Hematopoietic multipotent progenitor cell treated with erythropoietin and hydrocortisone succinate and interleukin-3 and kit ligand, for 17 days (in vitro differentiated cells): Measurements from ENCODE around the gene MCRIP2.

ENCODE experiments used
- DNase-seq: peaks from one replicate; pipeline ENCODE4 v3.0.0-alpha.2; 2015; ENCODE audit warnings: low spot score

The MCRIP2 gene

GRCh38 chr16:670485-671352 is 29.1 kb downstream of the MCRIP2 start:
- no peak for DNase-seq

DNA sequence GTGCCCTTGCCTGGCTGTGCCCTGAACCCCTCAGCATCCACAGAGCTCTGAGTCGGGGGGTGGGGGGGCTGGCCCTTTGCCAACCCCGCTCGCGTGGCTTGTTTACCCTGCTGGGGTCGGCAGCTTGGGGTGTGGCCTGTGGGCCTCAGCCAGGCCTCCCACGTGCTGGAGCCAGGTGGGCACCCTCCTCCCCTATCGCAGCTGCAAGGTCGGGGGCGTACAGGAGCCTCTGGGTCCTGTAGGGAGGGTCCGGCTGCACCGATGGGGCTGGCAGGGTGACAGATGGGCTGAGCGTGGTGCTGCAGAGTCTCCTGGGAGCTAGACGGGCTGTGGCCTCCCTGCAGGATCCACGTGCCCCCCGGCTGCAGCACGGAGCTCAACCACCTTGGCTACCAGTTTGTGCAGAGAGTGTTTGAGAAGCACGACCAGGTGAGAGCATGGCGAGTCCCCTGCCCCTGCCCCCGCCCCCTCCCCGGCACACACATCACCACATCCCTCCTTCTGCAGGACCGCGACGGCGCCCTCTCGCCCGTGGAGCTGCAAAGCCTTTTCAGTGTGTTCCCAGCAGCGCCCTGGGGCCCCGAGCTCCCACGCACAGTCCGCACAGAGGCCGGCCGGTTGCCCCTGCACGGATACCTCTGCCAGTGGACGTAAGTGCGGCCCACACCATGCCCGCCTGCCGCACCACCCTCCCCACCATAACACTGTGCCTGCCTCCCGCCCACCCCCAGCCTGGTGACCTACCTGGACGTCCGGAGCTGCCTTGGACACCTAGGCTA is 29.9 kb downstream of the MCRIP2 start:
- DNase-seq: no peak

- DNase-seq: no peak
These were observed 30.7 kb downstream of the MCRIP2 start for GRCh38 chr16:672371-672770.

DNA sequence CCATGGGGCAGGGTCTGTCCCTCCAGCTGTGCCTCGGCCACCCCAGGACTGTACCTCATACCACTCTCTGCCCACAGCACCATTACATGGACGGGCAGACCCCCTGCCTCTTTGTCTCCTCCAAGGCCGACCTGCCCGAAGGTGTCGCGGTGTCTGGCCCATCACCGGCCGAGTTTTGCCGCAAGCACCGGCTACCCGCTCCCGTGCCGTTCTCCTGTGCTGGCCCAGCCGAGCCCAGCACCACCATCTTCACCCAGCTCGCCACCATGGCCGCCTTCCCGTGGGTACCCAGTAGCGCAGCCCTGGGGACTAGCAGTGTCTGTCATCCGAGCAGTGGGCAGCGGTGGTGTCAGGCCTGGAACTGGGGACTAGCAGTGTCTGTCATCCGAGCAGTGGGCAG is 31.2 kb downstream of the MCRIP2 start:
- no peak for DNase-seq

DNA sequence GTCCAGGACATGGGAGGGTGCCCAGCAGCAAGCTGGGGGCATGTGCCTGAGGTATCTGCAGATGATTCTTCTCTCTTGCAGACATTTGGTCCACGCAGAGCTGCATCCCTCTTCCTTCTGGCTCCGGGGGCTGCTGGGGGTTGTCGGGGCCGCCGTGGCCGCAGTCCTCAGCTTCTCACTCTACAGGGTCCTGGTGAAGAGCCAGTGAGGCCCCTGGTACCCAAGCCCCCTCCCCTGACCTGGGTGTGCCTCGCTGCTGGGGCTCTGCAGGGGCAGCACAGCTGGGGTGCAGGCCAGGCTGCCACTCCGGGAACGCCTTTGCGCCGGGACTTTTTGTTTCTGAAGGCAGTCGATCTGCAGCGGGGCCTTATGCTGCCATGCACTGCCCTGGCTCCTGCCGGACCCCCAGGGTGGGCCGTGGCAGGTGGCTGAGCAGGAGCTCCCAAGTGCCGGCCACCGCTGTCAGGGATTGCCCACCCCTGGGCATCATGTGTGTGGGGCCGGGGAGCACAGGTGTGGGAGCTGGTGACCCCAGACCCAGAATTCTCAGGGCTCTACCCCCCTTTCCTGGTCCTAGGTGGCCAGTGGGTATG is 31.9 kb downstream of the MCRIP2 start:
- no peak for DNase-seq

DNA sequence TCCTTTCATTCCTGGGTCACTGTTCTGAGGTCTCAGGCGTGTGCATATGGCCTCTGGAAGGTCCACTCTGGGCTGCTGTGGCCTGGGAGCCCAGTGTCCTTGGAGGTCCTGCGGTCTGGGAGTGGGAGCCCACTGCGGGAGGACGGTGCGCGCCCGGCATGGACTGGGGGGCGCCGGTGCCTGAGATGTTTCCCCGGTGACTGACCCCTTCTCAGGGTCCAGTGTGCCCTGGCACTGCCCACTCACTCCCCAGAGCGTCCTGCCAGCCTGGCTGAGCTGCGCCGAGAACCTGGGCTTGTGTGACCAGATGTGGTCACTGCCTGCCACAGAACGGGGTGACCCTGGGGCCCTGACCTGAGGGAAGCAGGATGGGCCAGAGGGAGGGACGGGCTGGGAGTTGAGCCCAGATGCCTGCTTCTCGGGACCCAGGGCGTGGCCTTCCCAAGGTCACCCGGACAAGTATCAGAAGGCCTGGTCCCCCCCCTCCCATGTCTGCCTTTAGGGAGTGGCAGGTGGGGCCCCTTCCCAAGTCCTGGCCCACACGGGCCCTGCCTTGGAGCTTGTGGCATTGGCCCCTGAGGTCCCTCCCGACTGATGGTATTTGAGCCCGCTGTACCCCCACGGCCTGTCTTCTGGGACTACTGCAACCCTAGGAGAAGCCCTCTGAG is 32.7 kb downstream of the MCRIP2 start:
- DNase-seq: no peak

GRCh38 chr16:674968-675883 is 33.6 kb downstream of the MCRIP2 start, which contains the start of gene RHBDL1:
TSS of gene RHBDL1 (plus strand) at chr16:675671. CDS start at chr16:675791, 120 bp downstream.
- DNase-seq: no peak

DNA sequence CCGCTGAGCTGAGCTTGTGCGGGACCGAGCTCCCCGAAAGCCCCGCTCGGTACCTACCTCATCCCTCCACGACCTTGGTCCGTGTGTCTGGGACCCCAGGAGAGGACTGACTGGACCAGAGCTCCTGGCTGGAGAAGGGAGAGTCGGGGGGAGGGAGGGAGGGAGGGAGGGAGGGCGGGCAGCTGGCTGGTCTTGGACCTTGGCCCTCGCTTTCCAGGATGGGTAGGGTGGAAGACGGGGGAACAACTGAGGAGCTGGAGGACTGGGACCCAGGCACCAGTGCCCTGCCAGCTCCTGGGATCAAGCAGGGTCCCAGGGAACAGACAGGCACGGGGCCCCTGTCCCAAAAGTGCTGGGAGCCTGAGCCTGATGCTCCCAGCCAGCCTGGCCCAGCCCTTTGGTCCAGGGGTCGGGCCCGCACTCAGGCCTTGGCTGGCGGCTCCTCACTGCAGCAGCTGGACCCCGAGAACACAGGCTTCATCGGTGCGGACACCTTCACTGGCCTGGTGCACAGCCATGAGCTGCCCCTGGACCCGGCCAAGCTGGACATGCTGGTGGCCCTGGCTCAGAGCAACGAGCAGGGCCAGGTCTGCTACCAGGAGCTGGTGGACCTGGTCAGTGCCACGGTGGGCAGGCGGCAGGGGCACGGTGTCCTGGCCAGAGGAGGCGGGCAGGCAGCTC is 34.4 kb downstream of the MCRIP2 start:
- no peak for DNase-seq

GRCh38 chr16:676565-676902 is 34.9 kb downstream of the MCRIP2 start:
- no peak for DNase-seq

GRCh38 chr16:676913-677312 is 35.3 kb downstream of the MCRIP2 start:
- no peak for DNase-seq

GRCh38 chr16:677316-678190 is 35.9 kb downstream of the MCRIP2 start:
- DNase-seq: no peak

DNA sequence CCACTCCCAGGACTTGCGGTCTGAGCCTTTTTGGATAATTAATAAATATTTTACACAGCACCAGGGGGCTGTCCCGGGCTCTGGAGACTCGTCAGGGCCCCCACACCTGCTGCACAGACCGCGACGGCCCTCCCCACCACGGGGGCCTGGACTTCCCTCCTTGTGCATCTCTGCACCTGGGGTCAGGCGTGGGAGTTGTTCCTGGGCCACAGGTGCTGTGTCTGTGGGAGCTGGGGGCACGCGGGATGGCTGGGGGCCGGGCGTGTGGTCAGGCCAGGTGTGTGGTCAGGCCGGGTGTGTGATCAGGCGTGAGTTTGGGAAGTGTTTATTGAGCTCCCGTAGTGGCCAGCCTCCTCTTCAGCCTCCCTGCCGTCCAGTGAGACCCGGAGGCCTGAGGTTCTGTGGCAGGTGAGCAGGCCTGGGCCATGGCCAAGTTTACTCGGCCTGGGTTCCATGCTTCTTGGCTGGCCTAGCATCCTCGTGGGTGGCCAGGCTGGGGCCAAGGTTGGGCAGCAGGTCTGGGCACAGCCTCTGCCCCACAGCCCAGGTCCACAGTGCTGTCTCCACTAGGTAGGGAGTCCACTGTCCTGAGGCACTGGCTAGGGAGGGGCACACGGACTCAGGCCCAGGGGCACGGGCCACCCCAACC is 36.7 kb downstream of the MCRIP2 start:
- no peak for DNase-seq

GRCh38 chr16:678858-679813 is 37.5 kb downstream of the MCRIP2 start:
- peak; percentile 65 for DNase-seq

DNA sequence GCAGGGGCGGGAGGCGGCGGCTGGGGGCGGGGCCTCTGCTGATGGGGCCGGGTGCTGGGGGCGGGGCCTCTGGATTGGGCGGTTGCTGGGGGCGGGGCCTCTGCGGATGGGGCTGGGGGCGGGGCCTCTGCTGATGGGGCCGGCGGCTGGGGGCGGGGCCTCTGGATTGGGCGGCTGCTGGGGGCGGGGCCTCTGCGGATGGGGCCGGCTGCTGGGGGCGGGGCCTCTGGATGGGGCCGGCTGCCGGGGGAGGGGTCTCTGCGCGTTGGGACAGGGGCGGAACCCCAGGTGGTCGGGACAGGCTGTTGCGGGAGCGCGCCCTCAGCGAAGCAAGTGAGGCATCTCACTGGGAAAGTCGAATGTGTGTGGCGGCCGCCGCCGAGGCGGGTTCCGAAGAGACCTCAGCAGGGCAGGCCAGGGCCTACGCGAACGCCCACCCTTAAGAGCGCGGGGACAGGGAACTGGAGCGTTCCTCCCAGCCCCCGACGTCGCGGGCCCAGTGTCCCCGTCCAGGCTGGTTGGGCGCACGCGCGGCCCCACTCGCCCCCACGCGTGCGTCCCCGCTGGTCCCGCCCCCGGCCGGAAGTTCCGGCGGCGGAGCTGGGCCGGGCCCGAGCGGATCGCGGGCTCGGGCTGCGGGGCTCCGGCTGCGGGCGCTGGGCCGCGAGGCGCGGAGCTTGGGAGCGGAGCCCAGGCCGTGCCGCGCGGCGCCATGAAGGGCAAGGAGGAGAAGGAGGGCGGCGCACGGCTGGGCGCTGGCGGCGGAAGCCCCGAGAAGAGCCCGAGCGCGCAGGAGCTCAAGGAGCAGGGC is 38.4 kb downstream of the MCRIP2 start, which contains the start of gene STUB1:
STUB1 (plus strand) TSS at position 597 of the 811 bp plus-strand sequence; CDS start at position 713, 116 bp downstream.
- DNase-seq: peak; percentile 84

GRCh38 chr16:680625-680945 is 39.0 kb downstream of the MCRIP2 start:
- DNase-seq: no peak

DNA sequence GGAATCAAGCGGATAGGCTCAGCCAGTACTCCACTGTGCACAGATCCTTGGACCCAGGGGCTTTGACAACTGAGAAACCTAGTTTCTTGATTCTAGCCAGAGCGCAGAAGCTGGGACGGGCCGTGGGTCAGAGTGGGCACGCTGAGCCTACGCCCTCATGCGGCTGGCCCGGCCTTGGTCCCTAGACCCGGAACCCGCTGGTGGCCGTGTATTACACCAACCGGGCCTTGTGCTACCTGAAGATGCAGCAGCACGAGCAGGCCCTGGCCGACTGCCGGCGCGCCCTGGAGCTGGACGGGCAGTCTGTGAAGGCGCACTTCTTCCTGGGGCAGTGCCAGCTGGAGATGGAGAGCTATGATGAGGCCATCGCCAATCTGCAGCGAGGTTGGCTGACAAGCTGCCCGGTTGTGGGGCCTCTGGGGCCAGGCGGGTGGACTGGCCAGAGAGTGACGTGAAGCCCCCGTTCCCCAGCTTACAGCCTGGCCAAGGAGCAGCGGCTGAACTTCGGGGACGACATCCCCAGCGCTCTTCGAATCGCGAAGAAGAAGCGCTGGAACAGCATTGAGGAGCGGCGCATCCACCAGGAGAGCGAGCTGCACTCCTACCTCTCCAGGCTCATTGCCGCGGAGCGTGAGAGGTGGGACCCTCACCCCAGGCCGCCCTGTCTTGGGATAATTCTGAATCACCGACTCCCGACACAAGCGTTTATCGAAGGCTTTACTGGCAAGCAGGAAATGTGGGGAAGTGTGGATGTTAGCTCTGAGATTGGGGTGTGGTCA is 39.5 kb downstream of the MCRIP2 start:
- peak; percentile 29 for DNase-seq
